Iris pigment epithelial cell (primary cell): ENCODE data around the gene SLC9A1.
"Not testable (repeated sequence)": the region's sequence is repeated elsewhere in the genome, so short reads cannot be mapped to it uniquely, and the experiment has no call there.

Experiments
- DNase-seq: peaks from one replicate; pipeline ENCODE4 v3.0.0-alpha.2; 2011; ENCODE audit warnings: low read depth

SLC9A1 gene

GRCh38 chr1:27132624-27133023, 22.3 kb downstream of the SLC9A1 start:
- no peak for DNase-seq

GRCh38 chr1:27132147-27132546, 22.8 kb downstream of the SLC9A1 start:
- no peak for DNase-seq

GRCh38 chr1:27130798-27131197, 24.1 kb downstream of the SLC9A1 start:
- DNase-seq, result no peak

GRCh38 chr1:27129225-27129624, 25.7 kb downstream of the SLC9A1 start:
- DNase-seq, result no peak

GRCh38 chr1:27127419-27127818, 27.5 kb downstream of the SLC9A1 start:
- DNase-seq, result no peak

DNA sequence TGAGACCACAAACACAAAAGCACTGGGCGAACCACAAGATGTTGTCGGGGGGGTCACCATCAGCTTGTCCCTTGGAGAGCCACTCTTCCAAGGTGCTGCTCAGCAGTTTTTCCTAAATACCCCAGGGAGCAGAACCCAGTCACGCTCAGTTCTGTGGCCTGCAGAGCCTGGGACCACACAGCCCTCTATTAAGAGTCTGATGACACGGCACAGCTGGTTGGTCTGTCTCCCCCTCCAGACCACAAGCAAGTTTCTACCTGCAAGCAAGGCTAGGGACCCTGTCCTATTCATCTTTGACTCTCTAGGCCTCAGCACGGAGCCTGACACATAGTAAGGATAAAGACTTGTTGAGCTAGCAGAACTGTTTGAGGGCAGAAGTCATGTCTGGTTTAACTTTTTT, 28.5 kb downstream of the SLC9A1 start:
- no peak for DNase-seq

DNA sequence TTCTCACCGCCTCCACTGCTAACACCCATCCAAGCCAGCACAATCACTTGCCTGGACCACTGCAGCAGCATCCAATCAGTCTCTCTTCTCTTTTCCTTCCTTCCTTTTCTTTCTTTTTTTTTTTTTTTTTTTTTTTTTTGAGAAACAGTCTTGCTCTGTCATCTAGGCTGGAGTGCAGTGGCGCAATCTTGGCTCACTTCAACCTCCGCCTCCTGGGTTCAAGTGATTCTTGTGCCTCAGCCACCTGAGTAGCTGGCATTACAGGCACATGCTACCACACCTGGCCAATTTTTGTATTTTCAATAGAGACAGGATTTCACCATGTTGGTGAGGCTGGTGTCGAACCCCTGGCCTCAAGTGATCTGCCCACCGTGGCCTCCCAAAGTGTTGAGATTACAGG, 29.8 kb downstream of the SLC9A1 start:
- not testable (repeated sequence) for DNase-seq

DNA sequence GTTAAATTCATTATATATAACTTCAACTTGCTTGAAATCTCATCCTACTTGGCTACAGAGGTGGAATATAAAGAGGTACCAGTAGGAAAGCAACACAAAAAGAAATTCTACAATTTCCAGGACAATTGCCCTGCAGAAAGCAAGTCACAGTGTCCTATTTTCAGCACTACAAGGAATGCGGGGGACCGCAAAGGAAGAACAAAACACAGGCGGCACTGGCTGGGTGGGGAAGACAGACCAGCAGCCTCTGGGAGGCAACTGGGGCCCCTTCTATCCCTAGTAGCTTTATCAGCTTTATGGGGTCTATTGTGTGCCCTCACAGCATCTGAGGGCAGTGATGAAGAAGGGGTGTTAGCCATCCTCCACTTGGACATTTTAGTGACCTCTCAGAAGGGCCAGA, 30.5 kb downstream of the SLC9A1 start:
- DNase-seq, result no peak

DNA sequence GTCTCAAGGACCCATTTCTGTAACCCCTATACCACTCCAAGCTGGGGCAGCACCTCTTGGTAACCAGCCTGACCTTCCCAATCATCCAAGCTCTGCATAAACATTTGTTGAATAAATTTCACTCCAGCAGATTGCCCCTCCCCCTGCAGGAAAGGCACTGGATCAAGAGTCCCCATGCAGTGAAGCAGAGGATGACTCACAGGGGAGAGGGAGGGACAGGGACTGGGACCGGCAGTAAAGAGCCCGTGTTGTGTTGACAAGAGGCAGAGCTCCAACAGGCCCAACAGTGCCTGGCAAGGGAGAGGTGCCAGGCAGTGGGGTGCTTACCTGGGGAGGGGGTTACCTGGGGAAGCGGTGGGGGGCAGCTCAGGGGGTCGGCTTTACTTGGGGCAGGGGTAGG, 32.3 kb downstream of the SLC9A1 start:
- peak; percentile 57 for DNase-seq

- no peak for DNase-seq
These were observed 34.1 kb downstream of the SLC9A1 start for GRCh38 chr1:27120854-27121253.

GRCh38 chr1:27118440-27118689, 36.6 kb downstream of the SLC9A1 start:
- no peak for DNase-seq

DNA sequence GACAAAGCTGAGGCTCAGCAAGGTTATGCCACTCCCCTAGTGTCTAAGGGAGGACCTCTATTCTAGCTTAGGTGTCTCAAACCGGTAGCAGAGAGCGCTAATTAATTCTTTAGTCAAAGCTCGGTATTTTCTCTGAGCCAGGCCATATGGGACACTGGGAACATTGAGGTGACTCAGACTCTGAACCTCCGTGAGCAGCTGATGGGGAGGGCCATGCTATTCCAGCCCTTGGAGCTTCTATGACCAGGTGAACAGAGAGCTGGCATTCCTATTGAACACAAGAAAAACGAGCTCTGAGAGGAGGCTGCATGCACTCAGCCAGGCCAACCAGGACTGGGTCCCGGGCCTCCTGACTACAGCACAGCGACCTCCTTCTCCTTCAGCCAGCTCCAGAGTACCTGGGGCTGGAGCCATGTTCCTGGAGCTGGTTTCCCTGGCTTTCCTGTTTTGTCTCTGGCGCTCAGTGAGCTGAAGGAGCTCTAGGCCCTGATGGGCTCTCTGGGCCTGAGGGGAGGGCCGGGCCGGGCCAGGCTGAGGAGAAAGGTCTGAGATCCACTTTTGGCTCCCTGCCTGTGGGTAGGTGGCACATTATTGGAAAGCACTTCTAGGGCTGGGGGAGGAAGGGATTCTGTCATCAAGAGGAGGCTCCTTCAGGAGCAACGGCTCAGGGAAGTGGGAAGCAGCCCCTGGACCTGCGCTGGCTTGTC, 37.0 kb downstream of the SLC9A1 start:
- peak; percentile 20 for DNase-seq

DNA sequence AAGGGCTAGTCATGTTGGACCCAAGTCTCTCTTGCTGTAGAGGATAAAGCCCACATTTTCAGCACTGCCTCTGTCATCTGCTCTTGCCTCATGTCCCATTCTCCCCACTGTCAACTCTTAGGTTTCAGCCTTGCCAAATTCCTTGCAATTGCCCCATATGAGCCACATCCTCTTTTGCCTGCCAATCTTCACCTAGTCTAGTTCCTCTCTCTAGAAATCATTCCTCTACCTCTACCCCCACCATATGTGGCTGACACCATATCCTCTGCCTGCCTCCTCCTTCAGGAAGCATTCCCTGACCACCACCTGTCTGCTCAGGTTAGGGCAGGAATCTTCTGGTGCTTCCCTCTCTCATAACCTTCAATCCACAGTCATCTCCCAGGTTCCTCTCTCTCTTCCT, 38.2 kb downstream of the SLC9A1 start:
- DNase-seq, result peak; percentile 20

- no peak for DNase-seq
These were observed 38.7 kb downstream of the SLC9A1 start for GRCh38 chr1:27116232-27116631.

- DNase-seq, result no peak
These were observed 40.4 kb downstream of the SLC9A1 start for GRCh38 chr1:27114546-27114945.

DNA sequence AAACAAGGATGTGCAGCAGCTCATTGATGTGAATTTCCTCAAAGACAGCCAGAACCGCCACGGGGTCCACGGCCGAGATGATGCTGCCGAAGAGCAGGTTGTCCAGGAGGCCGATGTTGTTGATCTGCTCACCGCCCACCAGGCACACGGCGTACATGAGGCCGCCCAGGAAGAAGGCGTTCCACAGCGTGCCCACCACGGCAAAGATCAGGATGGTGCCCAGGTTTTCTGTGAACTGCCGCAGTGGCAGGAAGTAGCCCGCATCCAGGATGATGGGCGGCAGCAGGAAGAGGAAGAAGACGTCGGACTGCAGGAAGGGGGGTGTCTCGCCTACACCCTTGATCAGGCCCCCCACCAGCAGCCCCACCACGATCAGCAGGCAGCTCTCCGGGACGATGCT, 41.1 kb downstream of the SLC9A1 start:
- no peak for DNase-seq

- DNase-seq, result peak; percentile 100
These were observed 43.0 kb downstream of the SLC9A1 start for GRCh38 chr1:27111626-27112573.

DNA sequence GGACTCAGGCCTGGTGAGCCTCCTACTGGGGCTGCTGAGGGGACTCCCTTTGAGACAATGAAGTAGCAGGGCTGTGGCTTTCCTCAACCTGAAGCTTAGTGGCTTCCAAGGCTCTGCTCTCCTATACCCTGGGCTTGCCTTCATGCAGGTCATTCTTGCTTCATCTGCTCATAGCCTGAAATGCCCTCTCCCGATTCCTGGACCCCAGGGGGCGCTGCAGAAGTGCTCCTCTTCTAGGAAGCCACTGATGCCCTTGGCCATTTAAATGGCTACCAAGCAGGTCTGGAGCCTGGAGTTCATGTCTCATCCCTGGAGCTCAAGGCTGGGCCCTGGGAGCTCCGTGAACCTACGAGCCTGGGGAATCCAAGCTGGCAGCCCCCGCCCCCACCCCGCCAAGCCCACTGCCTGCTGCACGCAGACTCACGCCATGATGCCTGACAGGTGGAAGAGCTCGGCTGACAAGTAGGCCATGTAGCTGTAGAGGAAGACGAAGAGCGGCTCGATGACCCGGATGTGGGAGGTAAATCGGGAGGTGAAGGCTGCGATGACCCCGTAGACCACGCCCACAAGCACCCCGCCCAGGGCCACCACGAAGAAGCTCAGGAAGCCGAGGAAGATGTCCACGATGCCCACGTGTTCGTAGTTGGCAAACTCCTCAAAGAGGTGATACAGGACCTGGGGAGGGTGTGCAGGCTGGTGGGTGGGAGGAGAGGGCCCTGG, 45.7 kb downstream of the SLC9A1 start:
- DNase-seq, result no peak

DNA sequence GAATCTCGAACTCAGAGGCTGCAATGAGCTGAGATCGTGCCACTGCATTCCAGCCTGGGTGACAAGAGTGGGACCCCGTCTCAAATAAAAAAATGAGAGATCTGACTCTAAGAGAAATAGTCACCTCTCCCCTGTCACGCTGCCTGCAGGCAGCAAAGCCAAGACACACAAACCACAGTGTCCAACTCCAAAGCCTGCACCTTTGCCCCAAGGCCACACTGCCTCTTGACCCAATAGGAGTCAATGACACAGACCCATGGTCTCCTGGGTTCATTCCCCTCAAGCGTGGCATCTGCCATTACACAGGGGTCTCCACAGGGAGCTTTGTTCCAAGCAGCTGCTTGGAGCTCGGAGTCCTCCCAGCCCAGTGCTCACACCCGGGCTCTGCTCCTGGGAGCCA, 46.3 kb downstream of the SLC9A1 start:
- DNase-seq, result no peak

GRCh38 chr1:27106561-27107323, 48.2 kb downstream of the SLC9A1 start:
- no peak for DNase-seq

DNA sequence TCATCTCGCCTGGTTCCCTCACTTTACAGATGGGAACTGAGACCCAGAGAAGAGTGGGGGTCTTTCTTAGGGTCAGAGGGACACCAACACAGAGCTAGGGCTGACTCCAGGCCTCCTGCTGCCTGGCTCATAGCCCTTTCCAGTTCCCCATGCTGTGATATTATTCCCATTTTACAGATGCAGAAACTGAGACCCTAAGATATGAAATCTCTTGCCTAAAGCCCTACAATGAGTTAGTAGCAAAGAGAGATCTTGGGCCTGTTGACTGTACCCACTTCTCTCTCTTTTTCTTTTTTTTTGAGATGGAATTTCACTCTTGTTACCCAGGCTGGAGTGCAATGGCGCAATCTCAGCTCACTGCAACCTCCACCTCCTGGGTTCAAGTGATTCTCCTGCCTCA, 49.9 kb downstream of the SLC9A1 start:
- no peak for DNase-seq

DNA sequence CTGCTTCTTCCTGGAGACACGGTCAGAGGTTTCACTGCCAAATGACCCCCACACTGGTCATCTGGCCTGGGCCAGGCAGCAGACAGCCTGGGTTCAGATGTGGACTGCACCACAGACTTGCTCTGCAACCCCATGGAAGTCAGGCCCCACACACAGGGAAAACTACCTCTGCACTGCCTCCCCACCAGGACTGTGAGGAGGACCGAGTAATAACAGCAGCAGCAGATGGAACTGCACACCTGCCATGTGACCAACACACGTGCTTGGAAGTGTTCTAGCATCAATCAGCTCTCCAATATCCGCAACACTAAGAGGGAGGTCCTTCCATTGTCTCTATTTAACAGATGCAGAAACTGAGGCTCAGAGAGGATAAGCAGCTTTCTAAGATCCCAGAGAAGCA, 51.4 kb downstream of the SLC9A1 start:
- no peak for DNase-seq
